T-cell (primary cell): ENCODE measurements around the gene SUFU. TPM values are rescaled to one million over a fixed set of nuclear protein-coding genes. Genes with fewer than 3 reads are reported as not detected.

Experiments used
- ATAC-seq, 4 experiments: fragments of 200-7000 bp in 3 of 4; fragments of 150-1000 bp in 1 of 4; cut with Tn5 transposase; replicated peaks in 1 of 4; 1 replicate in 3 of 4; 2 replicates in 1 of 4; pipeline ENCODE4 v1.10.0; 2021; ENCODE audit warnings: moderate library complexity in 3 of 4, mild to moderate bottlenecking in 2 of 4, moderate number of reproducible peaks in 1 of 4
- CTCF ChIA-PET, 2 donors: fragments of 300-600 bp; sonication (Branson Sonifier 250); formaldehyde crosslinking; loops; one replicate each; lab custom pipeline; 2022; ENCODE audit warnings: antibody characterized with exemption in 2 of 2; lab: Charles Lee
- POLR2A ChIA-PET, 2 donors: fragments of 300-600 bp; sonication (Branson Sonifier 250); formaldehyde crosslinking; loops; one replicate each; lab custom pipeline; 2022; ENCODE audit warnings: antibody characterized with exemption in 2 of 2; lab: Charles Lee
- DNase-seq, 35 experiments: peaks; one replicate each; pipeline versions ENCODE4 v3.0.0 to v3.0.0-alpha.2; 2013 to 2023
- H3K27ac ChIP-seq: one replicate; pipeline ENCODE4 v1.5.1; 2013; ENCODE audit warnings: low read length
- H3K27me3 ChIP-seq, 2 experiments: replicated peaks in 1 of 2; 1 replicate in 1 of 2; 2 replicates in 1 of 2; pipeline versions ENCODE4 v1.6.1 to v1.7.0; 2013; ENCODE audit warnings: low read length in 1 of 2, mixed read lengths in 1 of 2; ENCODE audit not compliant: control insufficient read depth in 2 of 2, insufficient read depth in 2 of 2; ENCODE audit errors: extremely low read depth in 1 of 2
- H3K36me3 ChIP-seq, 2 donors: 1 replicate in 1 of 2; 2 replicates in 1 of 2; pipeline versions ENCODE4 v1.6.1 to v1.7.0; 2013; ENCODE audit warnings: low read length in 1 of 2; ENCODE audit not compliant: control insufficient read depth in 2 of 2, insufficient read depth in 1 of 2; ENCODE audit errors: extremely low read depth in 1 of 2
- H3K4me1 ChIP-seq, 2 experiments: 1 replicate in 1 of 2; 2 replicates in 1 of 2; pipeline versions ENCODE4 v1.6.1 to v1.7.0; 2013; ENCODE audit warnings: low read length in 2 of 2, mixed read lengths in 1 of 2; ENCODE audit not compliant: insufficient read depth in 2 of 2, control insufficient read depth in 1 of 2; ENCODE audit errors: extremely low read depth in 1 of 2
- H3K4me3 ChIP-seq, 2 donors: 1 replicate in 1 of 2; 2 replicates in 1 of 2; pipeline versions ENCODE4 v1.5.1 to v1.7.0; 2013; ENCODE audit warnings: mild to moderate bottlenecking in 2 of 2, low read length in 1 of 2, moderate library complexity in 1 of 2; ENCODE audit not compliant: control insufficient read depth in 1 of 2; ENCODE audit errors: extremely low read depth in 1 of 2
- H3K9me3 ChIP-seq: 2 replicates; pipeline ENCODE4 v1.7.0; 2013
- H3K27ac Mint-ChIP-seq, 2 donors: one replicate each; pipeline ENCODE4 v1.8.0; 2020 to 2021; ENCODE audit warnings: mild to moderate bottlenecking in 2 of 2, mixed read lengths in 2 of 2
- H3K27me3 Mint-ChIP-seq, 2 donors: one replicate each; pipeline ENCODE4 v1.8.0; 2021 to 2022; ENCODE audit warnings: mixed read lengths in 2 of 2
- H3K36me3 Mint-ChIP-seq: one replicate; pipeline ENCODE4 v1.8.0; 2021; ENCODE audit warnings: mixed read lengths
- H3K4me1 Mint-ChIP-seq, 3 donors: one replicate each; pipeline ENCODE4 v1.8.0; 2020 to 2022; ENCODE audit warnings: mixed read lengths in 3 of 3, mild to moderate bottlenecking in 1 of 3
- H3K4me3 Mint-ChIP-seq, 3 donors: one replicate each; pipeline ENCODE4 v1.8.0; 2020 to 2022; ENCODE audit warnings: mild to moderate bottlenecking in 3 of 3, mixed read lengths in 3 of 3, moderate library complexity in 3 of 3
- H3K9me3 Mint-ChIP-seq, 3 donors: one replicate each; pipeline ENCODE4 v1.8.0; 2020 to 2022; ENCODE audit warnings: mixed read lengths in 3 of 3
- WGBS: methylation state at CpG from one replicate; pipeline ENCODE4 v1.1.5; 2013; ENCODE audit warnings: missing lambda C conversion rate; ENCODE audit not compliant: insufficient coverage; 5-methylcytosine and 5-hydroxymethylcytosine counted together
- total RNA-seq, 35 experiments: library from RNA in 6 of 35; stranded (reverse) in 6 of 35; fragments of 120-200 nt in 1 of 35; gene quantifications; one replicate each; pipeline versions ENCODE4 v1.2.1 to v1.2.4 and lab custom pipeline; 2013 to 2026

Gene SUFU
- total RNA-seq, 5 donors from 2014 or later (not counting 1 experiment from before 2014, with no cell fraction given) = 13.2 to 16.4 (median 15.4) TPM

GRCh38 chr10:102585026-102585425 lies 81.3 kb downstream of the SUFU start:
- H3K27me3 Mint-ChIP-seq = no peaks in the 10 kb centered on the region
- no peaks in the 10 kb centered on the region for H3K36me3 Mint-ChIP-seq
- H3K4me3 Mint-ChIP-seq = no peak overlapping the region
- H3K4me1 Mint-ChIP-seq = peaks cover 3 to 6% (median 5%) of the 10 kb centered on the region in 3 donors
- H3K27ac ChIP-seq = no peak overlapping the region
- DNase-seq (no peak), ATAC-seq (no peak)
- no peaks in the 10 kb centered on the region for H3K9me3 ChIP-seq
- H3K36me3 ChIP-seq = no peaks in the 10 kb centered on the region
- H3K4me1 ChIP-seq = no peaks in the 10 kb centered on the region
- no peak overlapping the region for H3K27ac Mint-ChIP-seq
- H3K4me3 ChIP-seq = no peak overlapping the region
- CTCF ChIA-PET = interaction anchor here (0.5 to 3.1 kb wide), 3 partner anchors 82 to 409 kb away, joined by 3 to 48 read pairs (median 3); partner anchors contain the start of genes ACTR1A (in 1 of the 2) and SUFU (in 1 of the 2)
- POLR2A ChIA-PET = interaction anchor here in 1 of 2 donors (0.6 kb wide), 1 partner anchor 99 kb away, joined by 6 read pairs; no protein-coding TSS in a partner anchor
- WGBS = 100% methylated on average over 1 of the region's 1 CpG
- no peaks in the 10 kb centered on the region for H3K9me3 Mint-ChIP-seq
- no peaks in the 10 kb centered on the region for H3K27me3 ChIP-seq

- H3K36me3 Mint-ChIP-seq = no peaks in the 10 kb centered on the region
- no CpG with 5 or more reads among the region's 1 CpG for WGBS
- no peak for ATAC-seq
- POLR2A ChIA-PET = no interaction called here
- CTCF ChIA-PET = interaction anchor here (0.5 to 0.8 kb wide), 2 partner anchors 33 to 355 kb away, joined by 3 to 4 read pairs; no protein-coding TSS in a partner anchor
- Histone ChIP-seq H3K4me1 (no peaks in the 10 kb centered on the region), H3K36me3 (no peaks in the 10 kb centered on the region), H3K27ac (no peak overlapping the region), H3K9me3 (no peaks in the 10 kb centered on the region), H3K4me3 (no peak overlapping the region), H3K27me3 (no peaks in the 10 kb centered on the region)
- no peaks in the 10 kb centered on the region for H3K9me3 Mint-ChIP-seq
- no peak for DNase-seq
- H3K4me1 Mint-ChIP-seq = peaks cover 0 to 5% (median 0%) of the 10 kb centered on the region in 3 donors
- no peak overlapping the region for H3K4me3 Mint-ChIP-seq
- H3K27me3 Mint-ChIP-seq = no peaks in the 10 kb centered on the region
- no peak overlapping the region for H3K27ac Mint-ChIP-seq
Observed at GRCh38 chr10:102586858-102587257, 83.1 kb downstream of the SUFU start.

GRCh38 chr10:102588875-102589274 lies 85.1 kb downstream of the SUFU start:
- Histone ChIP-seq H3K9me3 (no peaks in the 10 kb centered on the region), H3K4me1 (no peaks in the 10 kb centered on the region), H3K27ac (no peak overlapping the region), H3K4me3 (no peak overlapping the region), H3K27me3 (no peaks in the 10 kb centered on the region), H3K36me3 (peaks cover 0 to 8% of the 10 kb centered on the region in 2 donors)
- CTCF ChIA-PET = no interaction called here
- POLR2A ChIA-PET = no interaction called here
- Mint-ChIP-seq H3K27me3 (no peaks in the 10 kb centered on the region), H3K4me3 (no peak overlapping the region), H3K9me3 (no peaks in the 10 kb centered on the region), H3K36me3 (peaks cover 6% of the 10 kb centered on the region), H3K27ac (no peak overlapping the region), H3K4me1 (peaks cover 0 to 2% (median 0%) of the 10 kb centered on the region in 3 donors)
- ATAC-seq (no peak), DNase-seq (no peak)
- WGBS = no CpG with 5 or more reads among the region's 1 CpG

GRCh38 chr10:102593074-102593803 lies 89.5 kb downstream of the SUFU start:
- H3K36me3 ChIP-seq = peaks cover 4 to 35% of the 10 kb centered on the region in 2 donors
- H3K4me3 Mint-ChIP-seq = no peak overlapping the region
- ChIA-PET CTCF (no interaction called here), POLR2A (no interaction called here)
- H3K4me3 ChIP-seq = no peak overlapping the region
- H3K4me1 Mint-ChIP-seq = peaks cover 0 to 1% (median 0%) of the 10 kb centered on the region in 3 donors
- 94% methylated on average over 5 of the region's 6 CpGs for WGBS
- peaks cover 18% of the 10 kb centered on the region for H3K36me3 Mint-ChIP-seq
- H3K4me1 ChIP-seq = no peaks in the 10 kb centered on the region
- H3K27ac Mint-ChIP-seq = no peak overlapping the region
- no peaks in the 10 kb centered on the region for H3K27me3 ChIP-seq
- no peaks in the 10 kb centered on the region for H3K9me3 ChIP-seq
- H3K27me3 Mint-ChIP-seq = no peaks in the 10 kb centered on the region
- H3K9me3 Mint-ChIP-seq = no peaks in the 10 kb centered on the region
- H3K27ac ChIP-seq = no peak overlapping the region
- DNase-seq (no peak), ATAC-seq (no peak)

GRCh38 chr10:102593804-102594079 lies 90.0 kb downstream of the SUFU start:
- 58% methylated on average over 2 of the region's 6 CpGs for WGBS
- no peak for DNase-seq
- Histone ChIP-seq H3K36me3 (peaks cover 4 to 40% of the 10 kb centered on the region in 2 donors), H3K9me3 (no peaks in the 10 kb centered on the region), H3K27me3 (no peaks in the 10 kb centered on the region), H3K27ac (no peak overlapping the region), H3K4me3 (no peak overlapping the region), H3K4me1 (no peaks in the 10 kb centered on the region)
- CTCF ChIA-PET = interaction anchor here in 1 of 2 donors (0.7 kb wide), 1 partner anchor 95 kb away, joined by 4 read pairs; no protein-coding TSS in a partner anchor
- no peak overlapping the region for H3K27ac Mint-ChIP-seq
- peaks cover 0 to 1% (median 0%) of the 10 kb centered on the region in 3 donors for H3K4me1 Mint-ChIP-seq
- no peak for ATAC-seq
- no peak overlapping the region for H3K4me3 Mint-ChIP-seq
- POLR2A ChIA-PET = no interaction called here
- H3K27me3 Mint-ChIP-seq = no peaks in the 10 kb centered on the region
- no peaks in the 10 kb centered on the region for H3K9me3 Mint-ChIP-seq
- H3K36me3 Mint-ChIP-seq = peaks cover 23% of the 10 kb centered on the region

- peaks cover 26% of the 10 kb centered on the region for H3K36me3 Mint-ChIP-seq
- ATAC-seq (no peak), DNase-seq (no peak)
- WGBS = 90% methylated on average over 2 of the region's 2 CpGs
- H3K4me1 ChIP-seq = no peaks in the 10 kb centered on the region
- CTCF ChIA-PET = interaction anchor here (0.5 to 1.4 kb wide), 4 partner anchors 11 to 143 kb away, joined by 3 to 6 read pairs (median 4); no protein-coding TSS in a partner anchor
- no peaks in the 10 kb centered on the region for H3K9me3 ChIP-seq
- H3K4me3 Mint-ChIP-seq = no peak overlapping the region
- H3K27me3 Mint-ChIP-seq = no peaks in the 10 kb centered on the region
- H3K9me3 Mint-ChIP-seq = no peaks in the 10 kb centered on the region
- no peak overlapping the region for H3K27ac ChIP-seq
- no peak overlapping the region for H3K27ac Mint-ChIP-seq
- no peaks in the 10 kb centered on the region for H3K4me1 Mint-ChIP-seq
- H3K4me3 ChIP-seq = no peak overlapping the region
- POLR2A ChIA-PET = no interaction called here
- H3K36me3 ChIP-seq = peaks cover 4 to 54% of the 10 kb centered on the region in 2 donors
- no peaks in the 10 kb centered on the region for H3K27me3 ChIP-seq
Observed at GRCh38 chr10:102595293-102595692, 91.5 kb downstream of the SUFU start.
